Left hindlimb (tissue), 1 donor: Measurements from ENCODE around the gene CCDC190.
"Not testable (repeated sequence)": the region's sequence is repeated elsewhere in the genome, so short reads cannot be mapped to it uniquely, and the experiment has no call there.

Experiments
- DNase-seq: peaks from one replicate; pipeline ENCODE4 v3.0.0-alpha.2; 2018

CCDC190 gene

GRCh38 chr1:162861101-162861500 lies at the start of gene CCDC190:
CCDC190 (minus strand) TSS chr1:162861175; CDS start chr1:162859646, 1,529 bp downstream.
- DNase-seq: peak; percentile 37

GRCh38 chr1:162910161-162910560 lies 49.2 kb upstream of the CCDC190 start:
- DNase-seq: no peak

GRCh38 chr1:162908780-162909179 lies 47.8 kb upstream of the CCDC190 start:
- no peak for DNase-seq

GRCh38 chr1:162908236-162908635 lies 47.3 kb upstream of the CCDC190 start:
- DNase-seq: no peak

- no peak for DNase-seq
These were observed 45.5 kb upstream of the CCDC190 start for GRCh38 chr1:162906485-162906884.

- DNase-seq: no peak
These were observed 44.5 kb upstream of the CCDC190 start for GRCh38 chr1:162905174-162906158.

GRCh38 chr1:162904579-162904978 lies 43.6 kb upstream of the CCDC190 start:
- no peak for DNase-seq

GRCh38 chr1:162904023-162904422 lies 43.0 kb upstream of the CCDC190 start:
- no peak for DNase-seq

GRCh38 chr1:162903246-162903645 lies 42.3 kb upstream of the CCDC190 start:
- no peak for DNase-seq

GRCh38 chr1:162902416-162902815 lies 41.4 kb upstream of the CCDC190 start:
- DNase-seq: no peak

- no peak for DNase-seq
These were observed 40.3 kb upstream of the CCDC190 start for GRCh38 chr1:162901243-162901642.

- DNase-seq: no peak
These were observed 38.6 kb upstream of the CCDC190 start for GRCh38 chr1:162899422-162900146.

GRCh38 chr1:162893612-162893908 lies 32.6 kb upstream of the CCDC190 start:
- no peak for DNase-seq

- DNase-seq: no peak
These were observed 32.1 kb upstream of the CCDC190 start for GRCh38 chr1:162892906-162893611.

- no peak for DNase-seq
These were observed 29.0 kb upstream of the CCDC190 start for GRCh38 chr1:162889989-162890388.

GRCh38 chr1:162886705-162887104 lies 25.7 kb upstream of the CCDC190 start:
- no peak for DNase-seq

- no peak for DNase-seq
These were observed 24.3 kb upstream of the CCDC190 start for GRCh38 chr1:162885265-162885664.

GRCh38 chr1:162884831-162885230 lies 23.9 kb upstream of the CCDC190 start:
- DNase-seq: no peak

GRCh38 chr1:162882248-162882674 lies 21.3 kb upstream of the CCDC190 start:
- no peak for DNase-seq

- DNase-seq: no peak
These were observed 20.6 kb upstream of the CCDC190 start for GRCh38 chr1:162881590-162881989.

- DNase-seq: not testable (repeated sequence)
These were observed 19.6 kb upstream of the CCDC190 start for GRCh38 chr1:162880617-162881016.

- peak; percentile 49 for DNase-seq
These were observed 17.1 kb upstream of the CCDC190 start for GRCh38 chr1:162878000-162878596.

- no peak for DNase-seq
These were observed 16.4 kb upstream of the CCDC190 start for GRCh38 chr1:162877412-162877811.
